ENCODE measurements around the gene SLC7A6. TPM values are rescaled to one million over a fixed set of nuclear protein-coding genes. Genes with fewer than 3 reads are reported as not detected.

SLC7A6 gene
- total and polyA plus RNA-seq, 2 of the 13 experiments (the other 11 are each of a cell fraction or from before 2014, with no cell fraction given), result 35.8 to 70.8 TPM

- TF ChIP-seq CTCF (CRISPR knock-in tag; IDR thresholded peaks at IDR 0.05) (peak; percentile 95), ZBTB37 (CRISPR knock-in tag; IDR thresholded peaks at IDR 0.05) (no peak), ZBTB49 (CRISPR knock-in tag; IDR thresholded peaks at IDR 0.05; ENCODE audit: borderline replicate concordance) (no peak), CENPT (CRISPR knock-in tag; IDR thresholded peaks at IDR 0.05; ENCODE audit: low read depth) (no peak), RXRB (CRISPR knock-in tag; IDR thresholded peaks at IDR 0.05; ENCODE audit: borderline replicate concordance) (peak; percentile 49; the same call in 1 of the 2 replicates), ZNF441 (CRISPR knock-in tag; IDR thresholded peaks at IDR 0.05; ENCODE audit: borderline replicate concordance) (no peak), ZUFSP (CRISPR knock-in tag; IDR thresholded peaks at IDR 0.05; ENCODE audit: borderline replicate concordance) (no peak), HOXD1 (CRISPR knock-in tag; IDR thresholded peaks at IDR 0.05) (0 out of 2 replicates have a peak, but pooled peaks have one; percentile 4), ZIK1 (CRISPR knock-in tag; IDR thresholded peaks at IDR 0.05; ENCODE audit: borderline replicate concordance, low read depth) (peak; percentile 63; the same call in 1 of the 2 replicates), PHF5A (CRISPR knock-in tag; IDR thresholded peaks at IDR 0.05; ENCODE audit: low read depth, unreplicated experiment) (no peak), MBNL3 (CRISPR knock-in tag; conservative IDR thresholded peaks at IDR 0.05) (no peak), NR0B2 (CRISPR knock-in tag; IDR thresholded peaks at IDR 0.05) (peak; percentile 81; the same call in 1 of the 2 replicates), ZBTB14 (CRISPR knock-in tag; IDR thresholded peaks at IDR 0.05) (peak; percentile 38), SKIL (CRISPR knock-in tag; IDR thresholded peaks at IDR 0.05; ENCODE audit: borderline replicate concordance) (peak; percentile 16; the same call in 1 of the 2 replicates)
Measured at GRCh38 chr16:68264128-68265077, at the start of gene SLC7A6 (continued).
